Esophagus squamous epithelium (tissue), 4 donors: ENCODE measurements around the gene RNU7-1.
A peak's percentile ranks its signal among the peaks of the same experiment; 100 is the strongest.

ENCODE experiments used
- CTCF ChIP-seq, 6 experiments: fragments of 450-650 bp in 4 of 6; fragments of 200-600 bp in 2 of 6; sonication (generic) in 2 of 6; IDR thresholded peaks; one replicate each; pipeline ENCODE4 v1.5.1; 2016 to 2019; ENCODE audit warnings: antibody characterized with exemption in 6 of 6, mild to moderate bottlenecking in 4 of 6, moderate library complexity in 4 of 6
- POLR2A ChIP-seq, 4 donors: fragments of 450-650 bp; IDR thresholded peaks; one replicate each; pipeline ENCODE4 v1.6.1; 2017; ENCODE audit warnings: antibody characterized with exemption in 4 of 4, mild to moderate bottlenecking in 4 of 4, moderate library complexity in 3 of 4

GRCh38 chr12:6978611-6979011 is 35.0 kb downstream of the RNU7-1 start:
- TF ChIP-seq CTCF (IDR thresholded peaks at IDR 0.05) (peak in 1 of 6 experiments; percentile 26), POLR2A (IDR thresholded peaks at IDR 0.05) (no peak)
